Keratinocyte (primary cell): ENCODE results near the gene KLHL25. TPM values are rescaled to one million over a fixed set of nuclear protein-coding genes. Genes with fewer than 3 reads are reported as not detected.

Experiments
- DNase-seq: peaks from one replicate; pipeline ENCODE4 v3.0.0-alpha.2; 2011; ENCODE audit warnings: low read depth, missing footprints, low spot score
- FAIRE-seq: peaks from 2 replicates; lab custom pipeline; 2011; peaks lifted over from hg19 to GRCh38; lab: Jason Lieb, UNC
- H2AFZ ChIP-seq: 2 replicates; pipeline ENCODE4 v1.6.0; 2012; ENCODE audit warnings: low read length, control low read depth, inconsistent platforms; ENCODE audit not compliant: control insufficient read depth
- H3K27ac ChIP-seq: 2 replicates; pipeline ENCODE4 v1.5.1; 2011; ENCODE audit warnings: low read length; ENCODE audit not compliant: control insufficient read depth, insufficient read depth
- H3K27me3 ChIP-seq: 3 replicates; pipeline ENCODE4 v1.6.0; 2011; ENCODE audit warnings: low read length; ENCODE audit not compliant: control insufficient read depth, insufficient read depth; ENCODE audit errors: extremely low read depth
- H3K36me3 ChIP-seq, 2 experiments: 2 replicates in 1 of 2; 3 replicates in 1 of 2; pipeline ENCODE4 v1.5.1; 2011; ENCODE audit warnings: low read length in 2 of 2, mild to moderate bottlenecking in 1 of 2; ENCODE audit not compliant: control insufficient read depth in 2 of 2, insufficient read depth in 2 of 2; ENCODE audit errors: extremely low read depth in 1 of 2
- H3K4me1 ChIP-seq: 3 replicates; pipeline ENCODE4 v1.5.1; 2011; ENCODE audit warnings: low read length; ENCODE audit not compliant: control insufficient read depth, insufficient read depth; ENCODE audit errors: extremely low read depth
- H3K4me2 ChIP-seq: 3 replicates; pipeline ENCODE4 v1.6.0; 2011; ENCODE audit warnings: low read depth, low read length; ENCODE audit not compliant: control insufficient read depth, insufficient read depth; ENCODE audit errors: extremely low read depth
- H3K4me3 ChIP-seq, 3 experiments: fragments of 200-600 bp in 1 of 3; sonication (generic) in 1 of 3; 2 replicates in 2 of 3; 3 replicates in 1 of 3; pipeline ENCODE4 v1.5.1; 2011 to 2016; ENCODE audit warnings: low read length in 3 of 3, mild to moderate bottlenecking in 3 of 3, control low read depth in 2 of 3, inconsistent platforms in 1 of 3, low read depth in 1 of 3, mixed read lengths in 1 of 3, mixed run types in 1 of 3, moderate library complexity in 1 of 3; ENCODE audit not compliant: control insufficient read depth in 2 of 3, insufficient read depth in 2 of 3; ENCODE audit errors: extremely low read depth in 1 of 3
- H3K79me2 ChIP-seq: 2 replicates; pipeline ENCODE4 v1.6.0; 2012; ENCODE audit warnings: low read length; ENCODE audit not compliant: control insufficient read depth, insufficient read depth
- H3K9ac ChIP-seq: 3 replicates; pipeline ENCODE4 v1.6.0; 2011; ENCODE audit warnings: low read length; ENCODE audit not compliant: control insufficient read depth, insufficient read depth; ENCODE audit errors: extremely low read depth
- H3K9me1 ChIP-seq: 3 replicates; pipeline ENCODE4 v1.6.0; 2011; ENCODE audit warnings: low read length; ENCODE audit not compliant: control insufficient read depth, insufficient read depth; ENCODE audit errors: extremely low read depth
- H3K9me3 ChIP-seq: 2 replicates; pipeline ENCODE4 v1.5.1; 2012; ENCODE audit warnings: low read depth, low read length; ENCODE audit not compliant: control insufficient read depth
- H4K20me1 ChIP-seq: 3 replicates; pipeline ENCODE4 v1.6.0; 2011; ENCODE audit warnings: low read length; ENCODE audit not compliant: control insufficient read depth, insufficient read depth; ENCODE audit errors: extremely low read depth
- EZH2 ChIP-seq: IDR thresholded peaks from one replicate; pipeline ENCODE4 v1.6.1; 2012; ENCODE audit warnings: inconsistent platforms, mild to moderate bottlenecking, low read length, moderate library complexity
- dilution Hi-C: fragments of 300-500 bp; cut with MboI; formaldehyde crosslinking; loops from one replicate; pipeline ENCODE4 v1.7.0; 2020; ENCODE audit warnings: low sequenced_read_pairs; ENCODE audit not compliant: extremely low pct_ligation_motif_present
- polyA plus RNA-seq, 5 experiments: library from polyadenylated mRNA; depleted of rRNA in 3 of 5; stranded (reverse) in 3 of 5; stranded (forward) in 1 of 5; unstranded in 1 of 5; fragments of >200 nt; gene quantifications; 1 replicate in 1 of 5; 2 replicates in 3 of 5; 3 replicates in 1 of 5; pipeline versions ENCODE4 v1.2.1 to v1.2.3, GENCODE V29; 2011 to 2012; ENCODE audit warnings: missing spikeins in 2 of 5, low read depth in 1 of 5, low replicate concordance in 1 of 5
- TF ChIP-seq, protein P1 (sequence below), 3 experiments: IDR thresholded peaks in 1 of 3; conservative IDR thresholded peaks in 1 of 3; optimal IDR thresholded peaks in 1 of 3; 2 replicates in 2 of 3; 3 replicates in 1 of 3; pipeline versions ENCODE3 to v1.5.1; 2011; ENCODE audit warnings: low read length in 3 of 3, mild to moderate bottlenecking in 3 of 3, moderate library complexity in 2 of 3, control low read depth in 1 of 3, inconsistent platforms in 1 of 3; ENCODE audit not compliant: insufficient read depth in 2 of 3; ENCODE audit errors: extremely low read depth in 1 of 3

The KLHL25 gene
- polyA plus RNA-seq, 1 donor (not counting 4 experiments of a cell fraction or from before 2014, with no cell fraction given) = 2.1 TPM

DNA sequence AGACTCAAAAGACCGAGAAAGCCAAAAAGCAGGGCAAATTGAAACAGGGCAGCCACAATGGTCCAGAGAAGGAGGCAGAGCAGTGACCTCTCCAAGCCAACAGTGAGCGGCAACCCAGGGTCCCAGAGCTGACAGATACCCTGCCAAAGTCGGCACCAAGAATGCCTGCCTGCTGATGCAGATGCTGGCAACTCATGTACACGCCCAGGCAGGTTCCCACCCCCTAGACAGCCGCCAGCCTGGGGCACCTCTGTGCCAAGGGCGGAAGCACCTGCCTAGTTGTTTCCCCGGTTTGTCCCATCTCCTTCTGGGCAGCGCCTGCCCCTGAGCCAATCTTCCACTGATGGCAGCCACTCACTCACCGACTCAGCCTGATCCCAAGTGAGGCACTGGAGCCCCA is 22.1 kb downstream of the KLHL25 start:
- Histone ChIP-seq H2AFZ (peak overlapping the region; percentile 16), H3K4me3 (peak overlapping the region in 2 of 3 experiments; percentile 38 to 57), H3K9me3 (no peaks in the 10 kb centered on the region), H3K9me1 (peaks cover 4% of the 10 kb centered on the region), H4K20me1 (no peaks in the 10 kb centered on the region), H3K4me2 (peak overlapping the region; percentile 76), H3K4me1 (peaks cover 32% of the 10 kb centered on the region), H3K36me3 (no peaks in the 10 kb centered on the region), H3K27me3 (no peaks in the 10 kb centered on the region), H3K9ac (peak overlapping the region; percentile 15), H3K79me2 (peaks cover 58% of the 10 kb centered on the region), H3K27ac (peak overlapping the region; percentile 54)
- dilution Hi-C loops = no loop called here
- FAIRE-seq (peak; percentile 84), DNase-seq (peak; percentile 55)
- TF ChIP-seq EZH2 = no peak
- TF ChIP-seq, protein P1, sequence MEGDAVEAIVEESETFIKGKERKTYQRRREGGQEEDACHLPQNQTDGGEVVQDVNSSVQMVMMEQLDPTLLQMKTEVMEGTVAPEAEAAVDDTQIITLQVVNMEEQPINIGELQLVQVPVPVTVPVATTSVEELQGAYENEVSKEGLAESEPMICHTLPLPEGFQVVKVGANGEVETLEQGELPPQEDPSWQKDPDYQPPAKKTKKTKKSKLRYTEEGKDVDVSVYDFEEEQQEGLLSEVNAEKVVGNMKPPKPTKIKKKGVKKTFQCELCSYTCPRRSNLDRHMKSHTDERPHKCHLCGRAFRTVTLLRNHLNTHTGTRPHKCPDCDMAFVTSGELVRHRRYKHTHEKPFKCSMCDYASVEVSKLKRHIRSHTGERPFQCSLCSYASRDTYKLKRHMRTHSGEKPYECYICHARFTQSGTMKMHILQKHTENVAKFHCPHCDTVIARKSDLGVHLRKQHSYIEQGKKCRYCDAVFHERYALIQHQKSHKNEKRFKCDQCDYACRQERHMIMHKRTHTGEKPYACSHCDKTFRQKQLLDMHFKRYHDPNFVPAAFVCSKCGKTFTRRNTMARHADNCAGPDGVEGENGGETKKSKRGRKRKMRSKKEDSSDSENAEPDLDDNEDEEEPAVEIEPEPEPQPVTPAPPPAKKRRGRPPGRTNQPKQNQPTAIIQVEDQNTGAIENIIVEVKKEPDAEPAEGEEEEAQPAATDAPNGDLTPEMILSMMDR (optimal IDR thresholded peaks at IDR 0.05 in 1 of 3, IDR thresholded peaks at IDR 0.05 in 1 of 3, conservative IDR thresholded peaks at IDR 0.05 in 1 of 3; ENCODE audit: extremely low read depth in 1 of 3, insufficient read depth in 2 of 3, low read length in 3 of 3) = no peak

DNA sequence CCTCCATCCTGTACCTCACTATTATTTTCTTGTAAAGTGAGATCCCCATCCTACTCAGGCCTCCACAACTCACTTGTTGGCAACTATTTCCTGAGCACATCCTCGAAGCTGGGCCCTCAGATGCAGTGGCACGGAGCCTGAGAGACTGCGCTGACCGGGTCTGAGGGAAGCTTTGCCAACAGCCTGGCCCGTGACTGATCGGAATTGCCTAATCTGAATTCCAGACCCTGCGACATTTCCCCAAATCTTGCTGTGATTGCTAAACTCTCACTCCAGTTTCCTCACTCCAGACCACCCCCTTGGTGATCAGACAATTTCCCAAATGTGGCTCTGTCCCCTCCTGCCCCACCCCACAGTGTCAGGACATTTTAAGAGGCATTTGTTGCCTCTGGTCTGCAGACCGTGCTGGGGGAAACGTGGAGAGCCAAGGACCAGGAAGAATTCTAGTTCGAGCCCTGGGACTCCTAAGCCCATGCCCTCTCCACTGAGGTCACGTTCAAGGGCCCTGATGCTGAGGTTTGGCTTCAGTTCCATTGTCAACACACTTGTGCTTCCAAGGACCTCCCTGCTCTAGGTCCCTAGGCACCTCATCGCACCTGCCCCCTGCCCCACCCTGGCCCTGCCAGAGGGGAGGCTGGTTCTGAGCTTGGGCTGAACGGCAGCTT is 22.8 kb downstream of the KLHL25 start:
- peaks cover 53% of the 10 kb centered on the region for H3K79me2 ChIP-seq
- H3K4me3 ChIP-seq = no peak overlapping the region
- H3K4me1 ChIP-seq = peaks cover 32% of the 10 kb centered on the region
- dilution Hi-C loops = no loop called here
- peak overlapping the region; percentile 54 for H3K27ac ChIP-seq
- TF ChIP-seq EZH2 = no peak
- TF ChIP-seq, protein P1 (optimal IDR thresholded peaks at IDR 0.05 in 1 of 3, IDR thresholded peaks at IDR 0.05 in 1 of 3, conservative IDR thresholded peaks at IDR 0.05 in 1 of 3; ENCODE audit: extremely low read depth in 1 of 3, insufficient read depth in 2 of 3, low read length in 3 of 3) = no peak
- FAIRE-seq = no peak
- H3K27me3 ChIP-seq = no peaks in the 10 kb centered on the region
- peaks cover 4% of the 10 kb centered on the region for H3K9me1 ChIP-seq
- H3K4me2 ChIP-seq = peak overlapping the region; percentile 76
- H3K9ac ChIP-seq = no peak overlapping the region
- no peak overlapping the region for H2AFZ ChIP-seq
- no peak for DNase-seq
- H3K36me3 ChIP-seq = no peaks in the 10 kb centered on the region
- no peaks in the 10 kb centered on the region for H4K20me1 ChIP-seq
- no peaks in the 10 kb centered on the region for H3K9me3 ChIP-seq
